ENCODE results near the gene GPRC5C. TPM values are rescaled to one million over a fixed set of nuclear protein-coding genes. Genes with fewer than 3 reads are reported as not detected.

Gene GPRC5C
- total and polyA plus RNA-seq, 2 of the 13 experiments (the other 11 are each of a cell fraction or from before 2014, with no cell fraction given) = 85.6 to 300 TPM

DNA sequence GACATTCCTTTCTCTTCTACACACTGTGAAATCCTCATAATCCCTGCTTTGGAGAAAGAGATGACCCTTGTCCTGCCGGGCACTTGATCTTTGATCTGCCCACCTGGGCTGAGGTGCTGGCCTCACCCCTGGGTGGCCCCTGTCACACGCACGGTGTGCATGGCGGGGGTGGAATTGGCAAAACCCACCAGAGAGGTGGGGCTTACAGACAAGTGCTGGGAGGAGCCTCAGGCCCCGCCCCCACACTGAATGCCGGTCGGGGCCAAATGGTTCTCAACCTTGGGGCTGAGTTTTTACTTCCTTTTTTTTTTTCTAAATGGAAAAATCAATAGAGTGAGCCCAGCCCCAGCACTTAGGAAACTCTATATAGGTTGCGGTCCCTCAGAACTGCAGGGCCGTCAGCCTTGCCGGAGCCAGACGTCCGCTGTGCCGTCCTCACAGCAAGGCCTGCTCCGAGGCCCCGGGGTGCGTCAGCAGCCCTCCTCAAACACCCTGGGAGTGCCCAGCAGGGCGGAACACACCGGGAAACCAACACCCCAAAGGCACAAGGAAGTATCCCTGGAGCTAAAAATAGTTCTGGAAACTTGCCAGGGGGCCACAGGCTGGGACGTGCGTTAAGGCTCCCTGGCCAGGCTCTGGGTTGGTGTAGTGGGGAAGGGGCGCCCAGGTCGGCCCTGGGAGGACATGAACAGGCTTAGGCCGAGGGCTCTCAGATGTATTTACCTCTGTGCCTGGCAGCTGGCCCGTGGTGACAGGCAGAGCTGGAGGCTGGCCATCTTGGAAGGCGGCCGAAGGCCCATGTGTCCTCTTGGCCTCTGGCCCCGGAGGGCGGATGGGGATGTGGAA, 11.0 kb downstream of the GPRC5C start (continued):
- TF ChIP-seq ZZZ3 (CRISPR knock-in tag; IDR thresholded peaks at IDR 0.05; ENCODE audit: borderline replicate concordance) (peak; percentile 61; the same call in 1 of the 2 replicates), LBX2 (CRISPR knock-in tag; IDR thresholded peaks at IDR 0.05; ENCODE audit: borderline replicate concordance) (0 out of 2 replicates have a peak, but pooled peaks have one; percentile 53), NR2F6 (IDR thresholded peaks at IDR 0.05) (peak; percentile 94), NR2F6 (CRISPR knock-in tag; IDR thresholded peaks at IDR 0.05) (peak; percentile 98), FOXC1 (CRISPR knock-in tag; IDR thresholded peaks at IDR 0.05; ENCODE audit: borderline replicate concordance) (peak; percentile 74; the same call in 1 of the 2 replicates), TEAD2 (CRISPR knock-in tag; IDR thresholded peaks at IDR 0.05) (no peak; the same call in 1 of the 2 replicates), ZNF547 (CRISPR knock-in tag; IDR thresholded peaks at IDR 0.05) (peak; percentile 31), TRAFD1 (CRISPR knock-in tag; IDR thresholded peaks at IDR 0.05; ENCODE audit: borderline replicate concordance) (0 out of 2 replicates have a peak, but pooled peaks have one; percentile 51), ZNF644 (CRISPR knock-in tag; IDR thresholded peaks at IDR 0.05; ENCODE audit: low read depth) (peak; percentile 67; the same call in 1 of the 2 replicates), NFE2 (CRISPR knock-in tag; IDR thresholded peaks at IDR 0.05) (no peak), ZNF563 (CRISPR knock-in tag; IDR thresholded peaks at IDR 0.05) (peak; percentile 17; the same call in 1 of the 2 replicates), RBAK (CRISPR knock-in tag; IDR thresholded peaks at IDR 0.05) (no peak; the same call in 1 of the 2 replicates), THYN1 (CRISPR knock-in tag; IDR thresholded peaks at IDR 0.05; ENCODE audit: borderline replicate concordance, low read depth) (no peak; the same call in 1 of the 2 replicates), NR2F2 (IDR thresholded peaks at IDR 0.05; ENCODE audit: borderline replicate concordance, low read depth) (peak; percentile 91), NBN (conservative IDR thresholded peaks at IDR 0.05) (no peak), ZNF121 (CRISPR knock-in tag; IDR thresholded peaks at IDR 0.05) (no peak; the same call in 1 of the 2 replicates), JUNB (CRISPR knock-in tag; IDR thresholded peaks at IDR 0.05; ENCODE audit: borderline replicate concordance) (no peak), TGIF2 (CRISPR knock-in tag; IDR thresholded peaks at IDR 0.05) (0 out of 2 replicates have a peak, but pooled peaks have one; percentile 38), MED8 (CRISPR knock-in tag; IDR thresholded peaks at IDR 0.05; ENCODE audit: insufficient replicate concordance) (peak; percentile 93), MBD4 (IDR thresholded peaks at IDR 0.05; ENCODE audit: borderline replicate concordance, low read length) (no peak; the same call in 1 of the 2 replicates), ZNF614 (CRISPR knock-in tag; IDR thresholded peaks at IDR 0.05; ENCODE audit: borderline replicate concordance) (peak; percentile 70), TCF7 (IDR thresholded peaks at IDR 0.05; ENCODE audit: low read depth) (peak; percentile 87), ZBTB7B (CRISPR knock-in tag; IDR thresholded peaks at IDR 0.05) (peak; percentile 98), GATAD1 (CRISPR knock-in tag; IDR thresholded peaks at IDR 0.05) (peak; percentile 69; the same call in 1 of the 2 replicates)
- TF ChIP-seq, protein P1, sequence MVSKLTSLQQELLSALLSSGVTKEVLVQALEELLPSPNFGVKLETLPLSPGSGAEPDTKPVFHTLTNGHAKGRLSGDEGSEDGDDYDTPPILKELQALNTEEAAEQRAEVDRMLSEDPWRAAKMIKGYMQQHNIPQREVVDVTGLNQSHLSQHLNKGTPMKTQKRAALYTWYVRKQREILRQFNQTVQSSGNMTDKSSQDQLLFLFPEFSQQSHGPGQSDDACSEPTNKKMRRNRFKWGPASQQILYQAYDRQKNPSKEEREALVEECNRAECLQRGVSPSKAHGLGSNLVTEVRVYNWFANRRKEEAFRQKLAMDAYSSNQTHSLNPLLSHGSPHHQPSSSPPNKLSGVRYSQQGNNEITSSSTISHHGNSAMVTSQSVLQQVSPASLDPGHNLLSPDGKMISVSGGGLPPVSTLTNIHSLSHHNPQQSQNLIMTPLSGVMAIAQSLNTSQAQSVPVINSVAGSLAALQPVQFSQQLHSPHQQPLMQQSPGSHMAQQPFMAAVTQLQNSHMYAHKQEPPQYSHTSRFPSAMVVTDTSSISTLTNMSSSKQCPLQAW (CRISPR knock-in tag; IDR thresholded peaks at IDR 0.05) = peak; percentile 96
- TF ChIP-seq, protein P2, sequence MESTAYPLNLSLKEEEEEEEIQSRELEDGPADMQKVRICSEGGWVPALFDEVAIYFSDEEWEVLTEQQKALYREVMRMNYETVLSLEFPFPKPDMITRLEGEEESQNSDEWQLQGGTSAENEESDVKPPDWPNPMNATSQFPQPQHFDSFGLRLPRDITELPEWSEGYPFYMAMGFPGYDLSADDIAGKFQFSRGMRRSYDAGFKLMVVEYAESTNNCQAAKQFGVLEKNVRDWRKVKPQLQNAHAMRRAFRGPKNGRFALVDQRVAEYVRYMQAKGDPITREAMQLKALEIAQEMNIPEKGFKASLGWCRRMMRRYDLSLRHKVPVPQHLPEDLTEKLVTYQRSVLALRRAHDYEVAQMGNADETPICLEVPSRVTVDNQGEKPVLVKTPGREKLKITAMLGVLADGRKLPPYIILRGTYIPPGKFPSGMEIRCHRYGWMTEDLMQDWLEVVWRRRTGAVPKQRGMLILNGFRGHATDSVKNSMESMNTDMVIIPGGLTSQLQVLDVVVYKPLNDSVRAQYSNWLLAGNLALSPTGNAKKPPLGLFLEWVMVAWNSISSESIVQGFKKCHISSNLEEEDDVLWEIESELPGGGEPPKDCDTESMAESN (CRISPR knock-in tag; conservative IDR thresholded peaks at IDR 0.05) = peak; percentile 62; the same call in 1 of the 2 replicates

Measured in HepG2 (cell line).